Heart left ventricle (tissue), 16 donors: ENCODE data around the gene OTOP3. TPM values are rescaled to one million over a fixed set of nuclear protein-coding genes. Genes with fewer than 3 reads are reported as not detected.

ENCODE experiments used
- ATAC-seq, 4 donors: fragments of 200-7000 bp; cut with Tn5 transposase; one replicate each; pipeline ENCODE4 v1.9.1; 2020 to 2022; ENCODE audit warnings: moderate library complexity in 4 of 4, mild to moderate bottlenecking in 3 of 4, moderate number of reproducible peaks in 1 of 4
- DNase-seq, 5 donors: peaks; one replicate each; pipeline ENCODE4 v3.0.0-alpha.2; 2020
- H3K27ac ChIP-seq, 12 donors: fragments of 200-600 bp; sonication (generic) in 4 of 12; one replicate each; pipeline versions ENCODE4 v1.5.0 to v1.8.0; 2016 to 2022; ENCODE audit warnings: mild to moderate bottlenecking in 2 of 12
- H3K27me3 ChIP-seq, 9 donors: fragments of 200-600 bp; sonication (generic) in 2 of 9; one replicate each; pipeline versions ENCODE4 v1.5.1 to v1.8.0; 2016 to 2022; ENCODE audit warnings: mild to moderate bottlenecking in 3 of 9
- H3K36me3 ChIP-seq, 9 donors: fragments of 200-600 bp; sonication (generic) in 2 of 9; one replicate each; pipeline versions ENCODE4 v1.5.0 to v1.8.0; 2018 to 2022; ENCODE audit warnings: mild to moderate bottlenecking in 2 of 9
- H3K4me1 ChIP-seq, 12 donors: fragments of 200-600 bp; sonication (generic) in 4 of 12; one replicate each; pipeline versions ENCODE4 v1.5.0 to v1.8.0; 2016 to 2022; ENCODE audit warnings: mild to moderate bottlenecking in 3 of 12
- H3K4me3 ChIP-seq, 12 donors: fragments of 200-600 bp; sonication (generic) in 4 of 12; one replicate each; pipeline versions ENCODE4 v1.5.0 to v1.8.0; 2017 to 2022; ENCODE audit warnings: mild to moderate bottlenecking in 9 of 12, moderate library complexity in 4 of 12
- H3K9me3 ChIP-seq, 12 donors: fragments of 200-600 bp; sonication (generic) in 4 of 12; one replicate each; pipeline versions ENCODE4 v1.5.0 to v1.8.0; 2016 to 2022; ENCODE audit warnings: mild to moderate bottlenecking in 1 of 12
- POLR2A ChIP-seq, 2 donors: fragments of 450-650 bp; IDR thresholded peaks; one replicate each; pipeline ENCODE4 v1.6.1; 2017; ENCODE audit warnings: antibody characterized with exemption in 2 of 2, mild to moderate bottlenecking in 2 of 2, moderate library complexity in 2 of 2
- WGBS, 4 donors: extraction: QIAGEN DNeasy Blood & Tissue Kit in 2 of 4; methylation state at CpG; one replicate each; pipeline versions ENCODE4 v1.1.5 to v1.1.7; 2013 to 2018; 5-methylcytosine and 5-hydroxymethylcytosine counted together
- intact Hi-C, 10 donors: fragments of 100-400 bp; cut with DNase I; formaldehyde crosslinking; loops; one replicate each; pipeline versions ENCODE4 v1.11.1 to v1.14.2; 2022
- polyA plus RNA-seq, 2 donors: library from polyadenylated mRNA; stranded (reverse); fragments of 200-250 nt; gene quantifications; one replicate each; pipeline ENCODE4 v1.2.3, GENCODE V29; 2013
- total RNA-seq, 9 donors: library from RNA; depleted of rRNA in 2 of 9; stranded (reverse); fragments of >200 nt in 2 of 9; fragmentation: NEBNext Ultra II Directional in 3 of 9; extraction: Animal tissue kit (Norgen Biotek cat#: 25700) in 3 of 9; gene quantifications; one replicate each; pipeline versions ENCODE4 v1.1.0 to v1.2.4, GENCODE V29; 2016 to 2023
- TF ChIP-seq, protein P1 (sequence below), 12 donors: fragments of 200-600 bp; sonication (generic) in 4 of 12; IDR thresholded peaks; one replicate each; pipeline versions ENCODE4 v1.5.0 to v1.8.0; 2018 to 2022; ENCODE audit warnings: antibody characterized with exemption in 12 of 12, mild to moderate bottlenecking in 5 of 12
- donor health status: ischemic (EF 13 %, LVEDD 7.1; RV severe dilation, severe dysfunction).
- donor health status: healthy with polysubstance abuse.
- donor health status: DM: no; HTN: yes; CAD: no.
- donor health status: DM: no; HTN: no; CAD: no.
- donor health status: ischemic (EF 25% LVEDD 6.9; RV normal size, moderate dysfunction).
- donor health status: ischemic (EF 25% LVEDD 5.7; RV mildly dilated, moderate dysfunction).
- donor health status: healthy.
- donor health status: DM: yes; HTN: yes; CAD: no.
- donor health status: ischemic (EF 35%, LVEDD 5.7; RV mildly dilated, moderate dysfunction).
- donor health status: nonischemic (EF 11% LVEDD 7.7; RV severe dilation, severe dysfunction).
- donor health status: DM: yes; HTN: yes; CAD: no.
- donor health status: PGD.
- donor health status: ischemic (EF 29% LVEDD 5.4; RV normal size, mild dysfunction).
- donor health status: nonischemic (EF 23%, LVEDD 6.1; RV moderate dilation, normal function).

OTOP3 gene
- total and polyA plus RNA-seq, 11 donors: not detected

DNA sequence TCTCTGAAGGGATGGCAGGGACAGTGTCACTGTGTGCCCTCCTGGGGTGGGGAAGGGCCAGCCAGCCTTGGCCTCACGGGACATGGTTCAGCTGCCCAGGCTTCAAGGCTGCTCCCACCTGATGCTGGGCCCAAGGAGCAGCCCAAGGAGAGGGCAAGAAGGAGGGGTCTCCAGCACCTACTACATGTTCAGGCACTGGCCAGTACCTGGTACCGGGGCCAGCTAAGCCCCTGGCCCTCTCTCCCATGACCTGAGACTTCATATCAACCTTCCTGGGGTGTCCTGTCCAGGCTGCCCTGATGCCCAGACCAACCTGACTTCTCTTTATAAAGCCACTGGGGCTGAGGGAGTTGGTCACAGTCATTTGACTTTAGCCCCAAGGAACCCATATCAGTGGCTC, 13.9 kb upstream of the OTOP3 start:
- Histone ChIP-seq H3K27me3 (peaks cover 26 to 80% (median 54%) of the 10 kb centered on the region in 9 donors), H3K4me3 (no peak overlapping the region), H3K36me3 (no peaks in the 10 kb centered on the region), H3K4me1 (peaks cover 0 to 40% (median 17%) of the 10 kb centered on the region in 12 donors), H3K27ac (no peak overlapping the region), H3K9me3 (no peaks in the 10 kb centered on the region)
- ATAC-seq (no peak), DNase-seq (peak in 1 of 5 donors; percentile 27)
- TF ChIP-seq, protein P1, sequence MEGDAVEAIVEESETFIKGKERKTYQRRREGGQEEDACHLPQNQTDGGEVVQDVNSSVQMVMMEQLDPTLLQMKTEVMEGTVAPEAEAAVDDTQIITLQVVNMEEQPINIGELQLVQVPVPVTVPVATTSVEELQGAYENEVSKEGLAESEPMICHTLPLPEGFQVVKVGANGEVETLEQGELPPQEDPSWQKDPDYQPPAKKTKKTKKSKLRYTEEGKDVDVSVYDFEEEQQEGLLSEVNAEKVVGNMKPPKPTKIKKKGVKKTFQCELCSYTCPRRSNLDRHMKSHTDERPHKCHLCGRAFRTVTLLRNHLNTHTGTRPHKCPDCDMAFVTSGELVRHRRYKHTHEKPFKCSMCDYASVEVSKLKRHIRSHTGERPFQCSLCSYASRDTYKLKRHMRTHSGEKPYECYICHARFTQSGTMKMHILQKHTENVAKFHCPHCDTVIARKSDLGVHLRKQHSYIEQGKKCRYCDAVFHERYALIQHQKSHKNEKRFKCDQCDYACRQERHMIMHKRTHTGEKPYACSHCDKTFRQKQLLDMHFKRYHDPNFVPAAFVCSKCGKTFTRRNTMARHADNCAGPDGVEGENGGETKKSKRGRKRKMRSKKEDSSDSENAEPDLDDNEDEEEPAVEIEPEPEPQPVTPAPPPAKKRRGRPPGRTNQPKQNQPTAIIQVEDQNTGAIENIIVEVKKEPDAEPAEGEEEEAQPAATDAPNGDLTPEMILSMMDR (IDR thresholded peaks at IDR 0.05): no peak
- no peak for TF ChIP-seq POLR2A (IDR thresholded peaks at IDR 0.05)
- 97 to 100% (median 99%) methylated on average over 1 to 2 of the region's 2 CpGs for WGBS, 4 donors
- intact Hi-C loops: loop anchor here in 1 of 10 donors (2.0 kb wide), 1 partner anchor 37 kb away; no protein-coding TSS in a partner anchor

DNA sequence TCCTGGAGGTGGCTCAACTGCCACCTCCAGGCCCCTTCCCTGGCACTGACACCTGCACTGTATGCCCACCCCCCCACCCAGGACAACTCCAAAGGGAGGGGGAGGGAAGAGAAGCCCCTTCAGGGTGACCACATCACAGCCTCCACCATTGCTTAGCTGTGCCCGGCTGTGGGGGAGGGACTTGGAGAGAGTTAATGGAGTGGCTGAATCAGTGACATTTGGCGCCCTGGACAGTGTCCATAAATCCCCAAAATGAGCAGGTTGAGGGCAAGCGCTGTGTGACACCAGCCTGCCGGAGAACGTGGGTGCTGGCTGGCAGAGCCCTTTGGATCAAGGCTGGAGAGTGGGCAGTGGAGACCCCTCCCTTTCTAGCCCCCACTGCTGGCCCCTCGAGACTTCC, 13.5 kb upstream of the OTOP3 start:
- Histone ChIP-seq H3K36me3 (no peaks in the 10 kb centered on the region), H3K4me3 (no peak overlapping the region), H3K27me3 (peaks cover 30 to 84% (median 58%) of the 10 kb centered on the region in 9 donors), H3K9me3 (no peaks in the 10 kb centered on the region), H3K4me1 (peaks cover 0 to 37% (median 17%) of the 10 kb centered on the region in 12 donors), H3K27ac (no peak overlapping the region)
- TF ChIP-seq, protein P1 (IDR thresholded peaks at IDR 0.05): no peak
- TF ChIP-seq POLR2A (IDR thresholded peaks at IDR 0.05): no peak
- ATAC-seq: no peak
- WGBS, 4 donors: 53 to 71% (median 55%) methylated on average over 5 to 6 of the region's 6 CpGs
- peak in 1 of 5 donors; percentile 48 for DNase-seq
- intact Hi-C loops: loop anchor here in 1 of 10 donors (2.0 kb wide), 1 partner anchor 37 kb away; no protein-coding TSS in a partner anchor

DNA sequence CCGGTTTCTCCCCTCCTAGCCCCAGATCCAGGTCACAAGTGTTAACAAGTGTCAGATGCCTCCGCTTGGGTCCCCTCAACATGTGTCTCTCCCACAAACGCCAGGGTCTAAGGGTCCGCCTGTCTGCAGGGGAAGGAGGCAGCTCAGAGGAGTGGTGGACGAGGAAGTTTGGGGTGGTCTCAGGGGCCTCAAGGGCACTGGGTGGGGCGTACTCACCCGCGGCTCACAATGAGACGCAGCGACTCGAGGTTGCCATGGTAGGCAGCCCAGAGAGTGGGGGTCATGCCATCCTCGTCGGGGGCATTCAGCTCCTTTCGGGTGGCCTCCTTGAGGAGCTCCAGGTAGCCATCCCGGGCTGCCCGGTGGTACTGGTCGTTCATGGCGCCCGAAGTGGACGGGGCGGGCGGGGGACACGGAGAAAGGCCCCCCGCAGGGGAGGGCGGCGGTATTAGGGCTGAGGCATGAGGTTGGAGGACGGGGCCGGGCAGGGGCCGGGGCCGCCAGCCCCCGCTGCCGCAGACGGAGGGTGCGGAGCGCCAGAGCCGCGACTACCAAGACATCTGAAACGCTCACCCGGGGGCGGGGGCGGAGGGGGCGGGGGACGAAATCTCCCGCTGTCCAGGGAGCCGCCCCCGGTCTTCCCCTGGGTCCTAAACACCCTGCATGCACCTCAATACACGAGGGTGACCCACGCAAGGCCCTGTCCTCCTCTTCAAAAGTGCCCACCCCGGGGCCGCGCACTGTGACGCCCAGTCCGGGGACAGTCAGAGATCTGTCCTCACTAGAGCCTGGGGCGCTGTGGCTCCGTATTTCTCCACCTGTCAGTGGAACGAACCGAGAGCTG, 12.8 kb upstream of the OTOP3 start, which contains the start of gene USH1G:
USH1G (minus strand) TSS at position 562 of the 844 bp plus-strand sequence; CDS start at position 380, 182 bp downstream.
- peak in 3 of 4 donors; percentile 3 to 32 (median 3) for ATAC-seq
- Histone ChIP-seq H3K36me3 (no peaks in the 10 kb centered on the region), H3K4me1 (peaks cover 0 to 31% (median 17%) of the 10 kb centered on the region in 12 donors), H3K27ac (no peak within 1 kb of the TSS), H3K9me3 (no peaks in the 10 kb centered on the region), H3K27me3 (peaks cover 30 to 91% (median 66%) of the 10 kb centered on the region in 9 donors), H3K4me3 (peak within 1 kb of the TSS in 11 of 12 donors; percentile 3 to 45 (median 31))
- intact Hi-C loops: loop anchor here in 1 of 10 donors (2.0 kb wide), 1 partner anchor 36 kb away; no protein-coding TSS in a partner anchor
- no peak for TF ChIP-seq POLR2A (IDR thresholded peaks at IDR 0.05)
- 6 to 11% (median 8%) methylated on average over 21 to 57 of the region's 57 CpGs for WGBS, 4 donors
- peak in 1 of 5 donors; percentile 64 for DNase-seq

DNA sequence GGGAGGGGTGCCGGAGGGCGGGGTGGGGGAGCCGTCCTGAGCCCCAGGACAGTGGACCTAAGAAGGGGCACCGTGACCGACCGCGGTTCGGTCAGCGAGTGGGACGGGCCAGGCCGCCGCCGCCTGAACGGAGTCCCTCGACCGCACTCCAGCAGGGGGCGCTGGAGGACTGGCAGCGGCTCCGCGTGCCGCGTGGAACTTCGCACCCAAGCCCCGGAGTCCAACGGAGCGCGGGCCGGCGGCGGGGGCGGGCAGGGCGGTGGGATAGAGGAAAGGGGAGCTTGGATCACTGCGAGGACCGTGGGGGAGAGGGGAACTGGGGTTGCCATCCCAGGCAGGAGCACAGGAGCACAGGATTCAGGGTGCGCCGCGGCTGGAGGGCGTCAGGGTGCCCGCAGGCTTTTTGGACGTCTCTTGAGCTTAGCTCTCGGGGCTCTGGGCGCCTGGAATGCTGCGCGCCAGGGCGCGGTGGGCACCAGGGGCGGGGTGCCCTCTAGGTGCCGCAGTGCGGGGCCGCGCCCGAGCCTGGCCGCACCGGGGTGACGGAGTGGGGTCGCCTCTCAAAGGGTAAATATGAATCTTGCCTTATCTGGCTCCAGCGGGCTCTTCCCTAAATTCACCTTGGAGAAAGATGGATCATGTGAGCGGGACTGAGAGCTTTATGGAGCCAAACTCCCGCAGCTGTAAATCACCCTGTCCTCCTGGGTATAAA, 12.0 kb upstream of the OTOP3 start:
- Histone ChIP-seq H3K9me3 (no peaks in the 10 kb centered on the region), H3K27me3 (peaks cover 30 to 91% (median 72%) of the 10 kb centered on the region in 9 donors), H3K4me3 (peak overlapping the region in 11 of 12 donors; percentile 3 to 45 (median 31)), H3K4me1 (peaks cover 0 to 30% (median 17%) of the 10 kb centered on the region in 12 donors), H3K27ac (no peak overlapping the region), H3K36me3 (no peaks in the 10 kb centered on the region)
- 4 to 10% (median 4%) methylated on average over 25 to 59 of the region's 59 CpGs for WGBS, 4 donors
- ATAC-seq: peak in 3 of 4 donors; percentile 41 to 72 (median 55)
- intact Hi-C loops: loop anchor here in 2 of 10 donors (2.0 kb wide), 2 partner anchors 33 to 35 kb away; no protein-coding TSS in a partner anchor
- TF ChIP-seq, protein P1 (IDR thresholded peaks at IDR 0.05): peak; percentile 65 to 86 (median 76)
- TF ChIP-seq POLR2A (IDR thresholded peaks at IDR 0.05): no peak
- peak; percentile 56 to 89 (median 66) for DNase-seq
